NOMO-1 treated with dmso at 0.1 percent for 144 hours (cell line): ENCODE results near the gene SLC35C1.

ENCODE experiments used
- DNase-seq: peaks from one replicate; lab custom pipeline; 2025; ENCODE audit not compliant: unreplicated experiment; lab: John Stamatoyannopoulos, UW

Gene SLC35C1

DNA sequence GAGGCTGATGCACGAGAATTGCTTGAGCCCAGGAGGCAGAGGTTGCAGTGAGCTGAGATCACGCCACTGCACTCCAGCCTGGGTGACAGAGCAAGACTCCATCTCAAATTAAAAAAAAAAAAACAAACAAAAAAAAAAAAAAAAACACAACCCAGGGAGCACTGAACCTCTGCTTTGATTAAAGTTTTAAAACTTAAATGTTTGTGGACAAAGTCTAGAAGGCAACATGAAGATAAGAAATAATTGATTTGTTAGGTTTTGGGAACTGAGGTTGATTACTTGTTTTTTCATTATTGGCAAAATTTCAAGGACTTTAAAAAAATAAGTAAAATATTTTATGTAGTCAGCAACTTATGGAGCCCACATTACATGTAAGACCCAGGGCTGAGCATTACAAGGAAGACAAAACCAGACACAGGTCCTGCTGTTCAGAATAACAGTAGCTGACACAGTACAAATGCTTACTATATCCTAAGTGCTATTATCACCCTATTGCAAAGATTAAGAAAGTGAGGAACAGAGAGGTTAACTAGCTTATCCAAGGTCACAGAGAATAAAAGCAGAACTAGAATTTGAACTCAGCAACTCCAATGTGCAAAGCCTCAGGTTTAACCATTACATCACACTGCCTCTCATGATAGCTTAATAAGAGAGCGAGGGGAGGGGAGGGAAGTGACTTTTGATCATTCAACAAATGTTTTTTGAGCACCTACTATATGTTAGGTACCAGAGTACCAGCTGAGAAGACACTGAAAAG lies 40.1 kb downstream of the SLC35C1 start:
- no peak for DNase-seq

DNA sequence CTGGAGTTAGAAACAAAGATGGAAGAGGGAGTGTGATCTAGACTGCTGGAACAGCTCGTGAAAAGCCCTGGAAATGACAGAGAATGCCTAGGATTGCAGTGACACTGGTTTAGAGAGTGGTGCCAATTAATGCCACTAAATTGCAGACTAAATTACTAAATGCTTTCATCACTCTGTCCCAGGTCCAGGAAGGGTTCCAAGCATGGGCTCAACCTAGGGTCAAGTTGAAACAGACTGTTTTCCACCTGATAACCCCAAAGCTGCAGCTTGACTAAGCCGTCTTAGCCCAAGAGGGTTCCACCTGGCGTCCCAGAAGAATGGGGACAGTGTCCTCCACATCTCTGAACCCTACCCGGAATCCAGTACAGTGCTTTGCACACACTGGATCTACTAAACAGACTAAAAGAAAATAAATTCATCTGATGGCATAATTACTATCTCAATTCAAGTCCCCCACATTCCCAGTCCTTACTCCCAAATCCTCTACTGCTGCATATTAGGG lies 41.3 kb downstream of the SLC35C1 start:
- DNase-seq: no peak

DNA sequence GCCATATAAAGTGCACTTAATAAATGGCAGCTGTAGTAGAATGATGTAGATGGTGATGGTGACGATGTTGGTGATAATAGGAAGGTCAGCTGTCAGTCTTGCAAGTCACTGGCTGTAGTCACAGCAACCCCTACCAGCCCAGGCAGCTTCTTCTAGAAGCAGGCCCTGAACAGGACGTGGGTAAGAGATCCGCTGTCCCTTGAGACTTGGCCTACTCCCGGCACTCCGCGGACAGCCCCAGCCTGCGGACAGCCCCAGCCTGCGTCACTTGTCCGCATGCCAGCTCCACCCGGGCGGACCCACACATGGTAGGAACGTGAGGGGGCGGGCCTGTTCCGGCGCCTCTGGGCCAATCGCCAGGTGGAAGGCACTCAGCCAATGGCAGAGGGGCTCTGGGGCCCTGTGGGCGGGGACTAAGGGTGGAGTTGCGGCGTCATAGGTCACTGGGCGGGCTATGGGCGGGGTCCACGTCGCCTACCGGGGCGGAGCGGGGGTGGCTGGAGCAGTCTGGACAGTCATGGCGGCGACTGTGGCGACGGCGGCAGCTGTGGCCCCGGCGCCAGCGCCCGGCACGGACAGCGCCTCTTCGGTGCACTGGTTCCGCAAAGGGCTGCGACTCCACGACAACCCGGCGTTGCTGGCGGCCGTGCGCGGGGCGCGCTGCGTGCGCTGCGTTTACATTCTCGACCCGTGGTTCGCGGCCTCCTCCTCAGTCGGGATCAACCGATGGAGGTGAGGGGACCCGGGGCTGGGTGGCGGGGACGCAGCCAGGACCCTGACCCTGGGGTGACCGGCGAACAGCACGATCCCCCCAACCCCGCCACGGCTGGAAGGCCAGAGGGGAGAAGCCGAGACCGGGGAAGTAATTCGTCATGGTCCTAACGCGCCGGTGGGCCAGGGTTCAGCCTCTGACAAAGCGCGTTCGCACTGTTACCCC lies 42.3 kb downstream of the SLC35C1 start, which contains the start of gene CRY2:
TSS of gene CRY2 (plus strand) at position 502 of the 937 bp plus-strand sequence. CDS start at position 518, 16 bp downstream.
- peak; percentile 93 for DNase-seq

DNA sequence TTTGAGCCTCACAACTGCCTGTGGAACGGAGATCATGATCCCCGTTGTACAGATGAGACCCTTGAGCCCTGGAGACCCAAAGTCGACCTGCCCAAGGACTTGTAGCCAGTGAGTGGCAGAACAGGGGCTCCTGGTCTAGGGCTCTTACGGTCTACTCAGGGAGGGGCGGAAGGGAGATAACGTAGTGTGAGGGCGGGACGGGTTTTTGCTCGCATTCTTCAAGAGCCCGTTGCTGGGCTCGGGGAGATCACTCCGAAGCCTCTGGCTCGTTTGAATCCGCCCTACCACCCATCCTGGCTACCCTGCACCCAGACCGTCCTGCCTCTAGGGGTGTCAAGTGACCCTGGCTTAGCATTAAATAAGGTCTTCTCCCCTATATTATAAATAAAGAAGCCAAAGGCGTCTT lies 43.0 kb downstream of the SLC35C1 start:
- DNase-seq: peak; percentile 47

DNA sequence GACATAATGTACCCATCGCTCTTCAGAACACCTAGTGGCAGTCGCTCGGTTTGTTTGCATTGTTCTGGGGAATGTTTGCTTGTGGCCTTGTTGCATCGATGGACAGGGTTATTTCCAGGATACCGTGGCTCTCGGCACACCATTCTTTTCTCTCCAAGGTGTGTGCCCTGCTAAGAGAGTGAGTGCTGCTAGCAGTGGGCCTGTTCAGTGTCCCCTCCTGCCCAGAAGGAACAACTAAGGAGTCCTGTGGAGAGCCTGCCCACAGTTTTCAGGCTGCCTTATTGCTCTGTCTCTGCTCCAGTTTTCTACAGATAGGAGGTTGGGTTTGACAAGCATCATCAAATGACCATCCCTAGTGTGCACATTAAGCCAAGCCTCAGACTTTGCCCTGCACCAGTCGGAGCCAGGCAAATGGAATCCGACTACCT lies 43.7 kb downstream of the SLC35C1 start:
- DNase-seq: no peak

DNA sequence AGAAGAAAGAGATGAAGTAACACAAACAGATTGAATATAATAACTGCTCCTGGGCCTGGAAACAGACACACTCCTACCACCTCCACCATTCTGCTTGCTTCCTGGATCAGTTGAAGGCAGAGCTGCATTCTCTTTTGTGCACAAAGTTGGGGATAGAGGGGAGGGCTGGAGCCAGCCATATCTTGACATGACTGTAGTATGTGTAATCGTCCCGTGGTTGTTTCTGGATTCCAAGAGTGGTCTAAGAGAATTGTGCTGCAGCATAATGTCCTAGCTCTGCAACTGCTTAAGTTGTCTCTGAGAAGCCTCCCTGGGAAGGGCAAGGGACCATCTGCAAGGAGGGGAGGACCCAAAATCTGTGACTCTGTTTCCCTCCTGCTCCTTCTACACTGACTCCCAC lies 45.5 kb downstream of the SLC35C1 start:
- DNase-seq: no peak

DNA sequence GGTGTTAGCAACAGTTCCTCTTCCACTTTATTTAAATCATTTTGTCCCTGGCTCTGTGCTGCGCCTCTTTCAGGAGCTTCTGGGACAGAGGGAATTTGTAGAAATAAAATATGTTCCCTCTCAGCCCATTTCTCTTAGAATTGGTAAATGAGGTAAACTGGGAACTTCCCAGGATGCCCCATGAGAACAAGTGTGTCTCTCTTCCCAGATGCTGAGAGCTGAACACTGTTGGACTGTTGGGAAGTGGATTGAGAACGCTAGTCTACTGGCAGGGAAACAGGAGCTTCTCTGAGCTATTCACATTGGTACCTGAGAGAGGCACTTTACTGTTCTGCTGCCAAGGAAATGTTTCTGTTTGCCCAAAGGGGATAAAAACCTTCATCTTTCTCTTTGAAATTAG lies 46.3 kb downstream of the SLC35C1 start:
- no peak for DNase-seq

DNA sequence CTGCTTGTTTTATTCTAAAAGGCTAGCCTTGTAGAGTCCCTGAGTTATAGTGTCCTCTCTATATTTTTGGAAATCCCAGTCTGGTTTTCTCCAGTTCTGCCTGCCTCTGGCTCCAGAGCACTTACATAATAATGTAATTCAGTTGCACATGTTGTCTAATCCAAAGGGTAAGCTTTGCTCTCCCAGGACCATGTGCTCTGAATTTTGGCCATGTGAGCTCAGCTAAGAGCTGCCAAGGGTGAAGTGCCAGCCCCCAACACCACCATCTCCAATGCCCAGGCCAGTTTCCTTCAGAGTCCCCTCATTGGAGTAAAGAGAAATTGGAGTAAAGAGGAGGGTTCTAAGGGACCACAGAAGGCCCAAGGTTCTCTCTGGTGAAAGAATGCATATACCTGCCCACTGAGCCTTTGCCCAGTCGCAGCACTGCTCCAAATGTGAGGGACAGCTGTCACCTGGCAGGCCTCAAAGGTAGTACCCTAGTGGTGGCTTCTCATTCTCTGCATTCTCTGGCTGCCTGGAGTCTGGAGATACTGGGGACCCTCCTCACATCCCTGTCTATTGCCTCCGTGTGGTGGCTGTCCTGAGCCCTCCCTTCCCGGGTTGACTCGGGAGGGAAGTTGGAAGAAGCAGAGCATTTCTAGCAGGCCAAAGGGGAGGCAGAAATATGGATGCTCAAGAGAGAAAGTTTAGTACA lies 47.2 kb downstream of the SLC35C1 start:
- no peak for DNase-seq

DNA sequence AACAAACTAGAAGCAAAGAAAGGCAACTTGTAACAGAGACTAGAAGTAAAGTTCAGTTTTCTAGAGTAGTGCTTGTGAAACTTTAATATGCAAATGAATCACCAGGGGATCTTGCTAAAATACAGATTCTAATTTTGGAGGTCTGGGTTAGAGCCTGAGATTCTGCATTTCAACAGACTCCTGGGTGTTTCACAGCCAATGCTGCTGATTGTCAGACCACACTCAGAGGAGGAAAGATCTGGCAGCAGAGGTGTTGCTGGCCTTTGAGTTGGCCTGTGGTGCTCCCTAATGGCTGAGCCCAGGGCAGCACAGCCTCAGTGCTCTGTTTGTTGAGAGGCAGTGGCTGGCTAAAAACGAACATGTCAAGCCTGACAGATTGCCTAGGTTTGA lies 47.8 kb downstream of the SLC35C1 start:
- DNase-seq: no peak

DNA sequence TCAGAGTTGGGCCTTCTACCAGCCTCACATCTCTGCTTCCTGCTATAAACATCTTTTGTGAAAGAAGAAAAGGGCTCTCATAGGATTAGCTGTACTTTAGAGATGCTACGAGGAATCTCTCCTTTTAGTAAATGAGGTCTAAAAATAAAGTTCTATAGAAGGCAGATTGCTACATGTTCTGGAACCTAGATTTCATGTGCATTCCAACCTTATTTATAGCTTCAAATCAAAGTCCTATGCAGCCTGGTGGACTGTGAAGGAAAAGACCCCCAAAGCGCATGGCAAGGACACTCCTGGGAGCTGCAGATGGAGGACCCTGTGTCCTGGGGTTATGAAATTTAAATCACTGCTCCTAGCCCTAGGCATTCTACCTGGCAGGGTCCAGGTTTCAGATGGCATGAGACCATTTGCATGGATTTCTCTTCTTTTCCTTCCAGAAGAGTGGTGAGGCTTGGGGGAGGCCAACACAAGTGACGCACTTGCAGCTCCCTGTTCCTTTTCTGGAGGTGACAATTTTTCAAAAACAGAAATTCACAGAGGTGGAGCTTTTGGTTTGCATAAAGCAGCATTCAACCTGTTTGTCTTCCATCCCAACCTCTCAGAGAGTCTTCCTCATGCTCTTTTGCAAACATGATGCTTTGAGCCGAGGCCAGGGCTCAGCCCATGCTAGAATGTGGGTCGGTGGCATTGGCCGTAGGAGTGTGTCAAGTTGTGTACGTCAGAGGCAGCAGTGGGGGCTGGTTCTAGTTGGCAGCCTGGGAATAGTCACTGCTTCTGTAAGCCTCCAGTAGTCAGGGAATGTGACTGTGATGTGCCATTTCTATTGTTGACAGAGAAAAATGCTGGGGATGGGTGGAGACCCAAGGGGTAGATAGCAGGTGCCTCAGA lies 48.6 kb downstream of the SLC35C1 start:
- no peak for DNase-seq

DNA sequence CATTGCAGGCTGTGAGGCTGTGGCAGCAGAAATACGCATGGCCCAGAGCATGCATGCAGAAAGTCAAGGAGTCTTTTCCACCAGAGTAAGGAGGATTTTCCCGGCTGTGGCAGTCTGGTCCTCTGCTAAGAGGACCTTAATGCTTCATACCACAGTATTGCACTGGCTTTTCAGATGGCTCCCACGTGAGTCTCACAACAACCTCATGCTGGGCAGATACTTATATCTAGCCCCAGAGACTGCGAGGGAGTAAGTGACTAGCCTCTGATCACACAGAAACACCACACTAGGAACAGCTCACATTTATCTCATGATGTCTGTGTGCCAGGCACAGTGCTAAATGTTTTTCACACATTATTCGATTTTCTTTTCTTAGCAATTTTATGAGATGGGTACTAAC lies 50.4 kb downstream of the SLC35C1 start:
- no peak for DNase-seq

DNA sequence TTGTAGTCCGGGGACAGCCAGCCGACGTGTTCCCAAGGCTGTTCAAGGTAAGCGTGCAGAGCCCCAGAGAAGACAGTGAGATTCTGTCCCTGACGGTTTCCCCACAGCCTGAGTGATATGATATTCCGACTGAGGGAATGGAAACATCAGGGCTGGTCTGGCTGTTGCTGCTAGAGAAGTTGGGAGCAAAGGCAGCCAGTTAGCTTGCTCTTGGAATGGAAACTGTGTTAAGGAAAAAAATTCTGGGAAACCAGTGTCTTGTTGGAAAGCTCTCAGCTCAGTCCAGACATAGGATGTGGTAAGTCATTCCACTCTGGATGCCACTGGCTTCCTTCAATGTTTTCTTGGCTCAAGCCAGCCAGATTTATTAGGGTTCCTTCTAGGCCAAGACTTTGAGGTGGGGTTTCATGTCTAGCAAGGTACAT lies 51.1 kb downstream of the SLC35C1 start:
- no peak for DNase-seq

DNA sequence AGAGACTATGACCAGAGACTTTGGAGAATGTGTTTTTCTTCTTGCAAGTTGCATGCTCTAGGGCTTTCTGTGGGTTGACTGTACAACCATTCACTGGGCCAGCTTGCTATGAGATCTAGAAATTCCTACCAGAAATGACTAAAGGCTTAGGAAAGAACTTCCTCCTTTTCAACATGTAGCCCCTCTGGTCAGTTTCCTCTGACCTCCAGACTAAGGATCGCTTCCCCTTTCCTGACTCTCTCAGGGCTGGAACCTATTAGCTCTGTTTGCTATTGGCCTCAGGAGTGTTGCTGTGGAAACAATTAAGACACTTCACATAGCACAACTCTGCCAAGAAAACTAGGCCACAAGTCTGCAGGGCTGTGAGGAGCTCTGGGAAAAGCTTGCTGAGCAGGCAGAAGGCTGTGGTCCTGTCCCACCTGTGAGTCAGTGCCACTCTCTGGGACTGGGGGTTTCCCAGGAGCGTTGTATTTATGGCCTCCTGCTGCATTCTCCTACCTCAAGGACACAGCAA lies 53.1 kb downstream of the SLC35C1 start:
- peak; percentile 83 for DNase-seq

DNA sequence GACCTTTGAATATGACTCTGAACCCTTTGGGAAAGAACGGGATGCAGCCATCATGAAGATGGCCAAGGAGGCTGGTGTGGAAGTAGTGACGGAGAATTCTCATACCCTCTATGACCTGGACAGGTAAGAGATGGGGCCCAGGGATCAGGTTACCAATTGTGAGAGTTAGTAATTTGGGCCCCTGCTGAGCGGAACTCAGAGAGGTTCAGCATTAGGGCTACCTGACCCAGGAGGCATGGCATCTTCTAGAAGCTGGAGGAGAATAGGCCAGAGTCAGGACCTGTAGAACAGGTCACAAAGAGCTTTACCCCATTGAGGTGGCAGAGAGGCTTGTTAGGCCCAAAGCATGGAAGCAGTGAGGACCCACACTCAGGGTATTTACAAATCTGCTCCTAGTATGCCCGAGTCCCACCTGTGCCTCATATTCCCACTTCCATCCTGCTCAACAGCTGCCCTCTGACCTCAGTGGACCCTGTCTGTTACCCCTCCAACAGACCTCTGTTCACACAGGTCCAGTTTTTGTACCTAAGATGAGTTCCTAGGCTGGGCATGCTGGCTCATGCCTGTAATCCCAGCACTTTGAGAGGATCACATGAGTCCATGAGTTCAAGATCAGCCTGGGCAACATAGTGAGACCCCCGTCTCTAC lies 53.9 kb downstream of the SLC35C1 start:
- DNase-seq: no peak

DNA sequence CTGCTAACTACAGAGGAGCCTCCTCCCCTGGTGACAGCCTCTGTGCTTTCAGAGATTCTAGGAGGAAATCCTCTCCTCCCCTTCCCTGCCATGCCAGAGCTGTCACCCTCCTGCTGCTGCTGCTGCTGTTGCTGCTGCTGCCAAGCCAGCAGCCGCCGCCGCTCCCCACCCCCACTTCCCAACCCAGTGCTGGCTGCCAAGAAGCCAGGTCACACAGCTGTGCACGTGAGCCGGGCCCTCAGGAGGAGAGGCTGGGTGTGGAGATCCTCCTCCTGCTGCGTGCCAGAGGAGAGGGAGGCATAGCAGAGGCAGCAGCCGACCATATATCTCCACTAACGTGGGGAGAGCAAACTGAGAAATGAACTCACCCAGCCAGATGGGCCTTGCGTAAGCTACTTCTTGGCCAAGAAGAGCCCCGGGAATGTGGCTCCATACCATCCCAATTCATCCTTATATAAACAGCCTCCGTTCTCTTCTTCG lies 54.8 kb downstream of the SLC35C1 start:
- no peak for DNase-seq

DNA sequence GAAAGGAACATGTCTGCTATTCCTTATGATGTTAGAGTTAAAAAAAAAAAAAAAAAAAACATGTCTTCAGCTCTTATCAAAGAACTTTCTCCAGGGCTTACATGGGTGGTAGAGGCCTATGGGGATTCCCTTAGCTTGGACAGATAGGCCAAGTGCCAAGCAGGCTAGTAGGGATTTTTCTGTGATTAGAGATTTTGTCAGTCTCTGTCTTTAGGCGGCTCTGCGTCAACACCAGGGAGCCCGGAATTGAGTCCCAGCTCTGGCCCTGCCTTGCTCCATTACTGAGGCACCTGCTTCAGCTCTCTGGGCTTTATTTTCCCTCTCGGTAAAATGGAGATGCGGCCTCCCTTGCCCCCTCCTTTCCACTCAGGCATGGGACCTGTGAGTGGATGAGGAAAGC lies 55.4 kb downstream of the SLC35C1 start:
- DNase-seq: no peak

DNA sequence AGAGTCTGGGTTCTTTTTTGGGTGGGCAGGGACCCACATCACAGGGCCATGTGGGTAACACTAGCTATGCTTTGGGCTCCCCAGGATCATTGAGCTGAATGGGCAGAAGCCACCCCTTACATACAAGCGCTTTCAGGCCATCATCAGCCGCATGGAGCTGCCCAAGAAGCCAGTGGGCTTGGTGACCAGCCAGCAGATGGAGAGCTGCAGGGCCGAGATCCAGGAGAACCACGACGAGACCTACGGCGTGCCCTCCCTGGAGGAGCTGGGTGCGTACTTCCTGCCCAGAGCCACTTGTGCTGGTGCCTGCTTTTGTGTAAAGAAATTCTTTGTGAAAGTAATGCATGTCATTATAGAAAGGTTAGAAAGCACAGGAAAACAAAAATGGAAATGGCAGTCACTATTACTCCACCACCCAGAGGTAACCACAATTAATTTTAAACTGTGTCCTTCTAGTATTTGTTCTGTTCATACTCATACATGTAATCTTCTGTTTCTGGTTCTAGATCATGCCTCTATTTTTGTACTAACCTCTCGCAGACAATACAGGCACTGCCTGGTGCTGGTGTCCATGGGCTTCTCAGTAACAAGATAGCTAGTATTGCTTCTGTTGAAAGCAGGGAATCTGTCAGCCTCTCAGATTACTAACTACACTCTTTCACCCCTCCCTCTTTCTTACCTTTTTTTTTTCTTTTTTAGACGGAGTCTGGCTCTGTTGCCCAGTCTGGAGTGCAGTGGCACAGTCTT lies 56.0 kb downstream of the SLC35C1 start:
- DNase-seq: no peak
